ENCODE results near the gene SPRED2. TPM values are rescaled to one million over a fixed set of nuclear protein-coding genes. Genes with fewer than 3 reads are reported as not detected.

The SPRED2 gene
- total RNA-seq, 1 donor from 2014 or later = 46.3 TPM

DNA sequence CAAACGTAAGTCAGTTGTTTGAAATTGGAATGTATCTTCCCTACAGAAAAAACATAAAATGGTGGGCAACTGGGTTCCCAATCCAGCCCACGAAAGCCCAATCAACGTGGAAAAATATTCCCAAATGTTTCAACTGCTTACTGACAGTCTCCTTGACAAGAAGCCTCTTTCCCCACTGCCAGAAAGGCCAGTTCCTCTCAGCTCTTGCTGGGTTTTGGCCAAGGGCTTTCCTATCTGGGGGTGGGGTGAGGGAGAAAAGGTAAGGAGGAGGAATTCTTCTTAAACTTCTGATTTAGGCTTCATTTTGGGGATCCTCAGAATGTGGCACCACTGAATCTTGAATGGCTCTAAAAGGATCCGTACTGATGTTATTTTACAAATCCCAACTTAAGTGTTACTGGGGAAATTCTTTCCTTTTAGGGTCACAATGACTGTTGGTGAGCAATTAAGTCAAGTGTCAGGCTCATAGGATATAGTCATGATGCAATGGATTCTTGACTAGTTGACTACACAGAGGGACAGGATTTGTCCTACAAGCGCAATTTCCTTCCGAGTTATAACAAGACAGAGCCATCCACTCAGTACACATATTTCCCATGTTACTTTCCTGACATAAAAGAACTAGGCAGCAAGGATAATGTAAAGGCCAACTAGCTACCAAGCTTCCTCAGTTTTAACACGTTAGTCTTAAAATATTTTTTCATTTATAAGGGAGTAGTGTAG is 73.6 kb downstream of the SPRED2 start:
- no peak for DNase-seq (ENCODE audit: extremely low spot score, unreplicated experiment)
- Mint-ChIP-seq H3K4me3 (ENCODE audit: unreplicated experiment) (no peak overlapping the region), H3K36me3 (ENCODE audit: unreplicated experiment) (peaks cover 3% of the 10 kb centered on the region), H3K9me3 (ENCODE audit: unreplicated experiment) (no peaks in the 10 kb centered on the region), H3K27me3 (ENCODE audit: unreplicated experiment) (no peaks in the 10 kb centered on the region), H3K4me1 (ENCODE audit: unreplicated experiment) (peaks cover 75% of the 10 kb centered on the region), H3K27ac (ENCODE audit: unreplicated experiment) (peak overlapping the region; percentile 88)
- no peak for TF ChIP-seq CTCF (IDR thresholded peaks at IDR 0.05)

DNA sequence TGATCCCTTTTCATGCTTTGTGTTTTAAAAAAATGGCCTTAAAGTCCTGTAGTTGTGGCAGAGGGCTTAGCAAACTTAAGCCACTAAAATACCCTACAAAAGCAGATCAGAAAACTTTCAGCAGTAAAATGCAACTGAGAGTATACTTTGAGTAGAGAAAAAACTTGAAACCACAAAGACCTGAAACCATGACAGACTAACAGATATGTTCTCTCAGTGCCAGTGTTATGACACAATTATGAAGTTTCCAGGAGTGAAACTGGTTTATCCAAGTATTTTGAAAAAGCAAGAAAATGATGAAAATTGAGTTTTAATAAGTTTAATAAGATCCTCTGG is 74.5 kb downstream of the SPRED2 start:
- H3K4me3 Mint-ChIP-seq (ENCODE audit: unreplicated experiment) = no peak overlapping the region
- no peak for DNase-seq (ENCODE audit: extremely low spot score, unreplicated experiment)
- TF ChIP-seq CTCF (IDR thresholded peaks at IDR 0.05) = no peak
- H3K4me1 Mint-ChIP-seq (ENCODE audit: unreplicated experiment) = peaks cover 71% of the 10 kb centered on the region
- no peaks in the 10 kb centered on the region for H3K27me3 Mint-ChIP-seq (ENCODE audit: unreplicated experiment)
- peak overlapping the region; percentile 88 for H3K27ac Mint-ChIP-seq (ENCODE audit: unreplicated experiment)
- H3K36me3 Mint-ChIP-seq (ENCODE audit: unreplicated experiment) = peaks cover 3% of the 10 kb centered on the region
- H3K9me3 Mint-ChIP-seq (ENCODE audit: unreplicated experiment) = no peaks in the 10 kb centered on the region

GRCh38 chr2:65357095-65357958 is 75.1 kb downstream of the SPRED2 start:
- peaks cover 3% of the 10 kb centered on the region for H3K36me3 Mint-ChIP-seq (ENCODE audit: unreplicated experiment)
- peak overlapping the region; percentile 88 for H3K27ac Mint-ChIP-seq (ENCODE audit: unreplicated experiment)
- TF ChIP-seq CTCF (IDR thresholded peaks at IDR 0.05) = no peak
- H3K4me3 Mint-ChIP-seq (ENCODE audit: unreplicated experiment) = no peak overlapping the region
- H3K4me1 Mint-ChIP-seq (ENCODE audit: unreplicated experiment) = peaks cover 69% of the 10 kb centered on the region
- no peak for DNase-seq (ENCODE audit: extremely low spot score, unreplicated experiment)
- H3K9me3 Mint-ChIP-seq (ENCODE audit: unreplicated experiment) = no peaks in the 10 kb centered on the region
- no peaks in the 10 kb centered on the region for H3K27me3 Mint-ChIP-seq (ENCODE audit: unreplicated experiment)

GRCh38 chr2:65355186-65355831 is 77.1 kb downstream of the SPRED2 start:
- H3K9me3 Mint-ChIP-seq (ENCODE audit: unreplicated experiment) = no peaks in the 10 kb centered on the region

More at GRCh38 chr2:65355186-65355831, 77.1 kb downstream of the SPRED2 start:
- no peaks in the 10 kb centered on the region for H3K27me3 Mint-ChIP-seq (ENCODE audit: unreplicated experiment)
- no peak overlapping the region for H3K4me3 Mint-ChIP-seq (ENCODE audit: unreplicated experiment)
- no peak for DNase-seq (ENCODE audit: extremely low spot score, unreplicated experiment)
- TF ChIP-seq CTCF (IDR thresholded peaks at IDR 0.05) = no peak
- no peak overlapping the region for H3K27ac Mint-ChIP-seq (ENCODE audit: unreplicated experiment)
- peaks cover 64% of the 10 kb centered on the region for H3K4me1 Mint-ChIP-seq (ENCODE audit: unreplicated experiment)
- H3K36me3 Mint-ChIP-seq (ENCODE audit: unreplicated experiment) = peaks cover 3% of the 10 kb centered on the region

Data from osteocyte (in vitro differentiated cells).